OCI-LY1 (cell line): ENCODE measurements around the gene CTNNA3.

ENCODE experiments used
- H2AFZ ChIP-seq: fragments of 200-600 bp; sonication (generic), shearing (Covaris generic); 2 replicates; pipeline ENCODE4 v1.6.0; 2014; ENCODE audit warnings: antibody characterized with exemption, mild to moderate bottlenecking, low read length
- H3F3A ChIP-seq: fragments of 200-600 bp; sonication (generic), shearing (Covaris generic); 2 replicates; pipeline ENCODE4 v1.6.0; 2014; ENCODE audit warnings: mild to moderate bottlenecking, antibody characterized with exemption, low read length, moderate library complexity; ENCODE audit not compliant: insufficient read depth
- H3K27ac ChIP-seq: fragments of 200-600 bp; sonication (generic); 2 replicates; pipeline ENCODE4 v1.5.1; 2014; ENCODE audit warnings: low read length, mixed run types, mild to moderate bottlenecking, low read depth; ENCODE audit not compliant: poor library complexity, severe bottlenecking
- H3K27me3 ChIP-seq: fragments of 200-600 bp; sonication (generic); 2 replicates; pipeline ENCODE4 v1.6.0; 2014; ENCODE audit warnings: antibody characterized with exemption, mild to moderate bottlenecking, low read length, moderate library complexity; ENCODE audit not compliant: insufficient read depth
- H3K36me3 ChIP-seq: fragments of 200-600 bp; sonication (generic); 2 replicates; pipeline ENCODE4 v1.6.1; 2014; ENCODE audit warnings: mild to moderate bottlenecking, antibody characterized with exemption, low read length, moderate library complexity, mixed read lengths; ENCODE audit not compliant: insufficient read depth
- H3K4me1 ChIP-seq: fragments of 200-600 bp; sonication (generic); 2 replicates; pipeline ENCODE4 v1.5.1; 2014; ENCODE audit warnings: mild to moderate bottlenecking, low read length, moderate library complexity; ENCODE audit not compliant: insufficient read depth, severe bottlenecking
- H3K4me2 ChIP-seq: fragments of 200-600 bp; sonication (generic), shearing (Covaris generic); 2 replicates; pipeline ENCODE4 v1.6.1; 2014; ENCODE audit warnings: low read length
- H3K4me3 ChIP-seq: fragments of 200-600 bp; sonication (generic); 2 replicates; pipeline ENCODE4 v1.5.1; 2014; ENCODE audit warnings: low read length, low read depth, mild to moderate bottlenecking, mixed read lengths; ENCODE audit not compliant: poor library complexity, severe bottlenecking
- H3K79me2 ChIP-seq: fragments of 200-600 bp; shearing (Covaris generic); 2 replicates; pipeline ENCODE4 v1.6.1; 2016; ENCODE audit warnings: mixed run types, low read length, mixed read lengths; ENCODE audit not compliant: insufficient read depth
- H3K9ac ChIP-seq: fragments of 200-600 bp; sonication (generic), shearing (Covaris generic); 2 replicates; pipeline ENCODE4 v1.6.1; 2014; ENCODE audit warnings: mild to moderate bottlenecking, low read length, mixed read lengths
- H3K9me2 ChIP-seq: fragments of 200-600 bp; sonication (generic), shearing (Covaris generic); 2 replicates; pipeline ENCODE4 v1.6.1; 2014; ENCODE audit warnings: low read depth, mild to moderate bottlenecking, low read length, mixed read lengths
- H3K9me3 ChIP-seq: fragments of 200-600 bp; shearing (Covaris generic); 2 replicates; pipeline ENCODE4 v1.6.1; 2014; ENCODE audit warnings: low read length, mixed read lengths
- H4K20me1 ChIP-seq: fragments of 200-600 bp; sonication (generic), shearing (Covaris generic); 2 replicates; pipeline ENCODE4 v1.6.0; 2016; ENCODE audit warnings: mild to moderate bottlenecking, low read length; ENCODE audit not compliant: insufficient read depth
- EZH2 ChIP-seq: fragments of 200-600 bp; sonication (generic), shearing (Covaris generic); IDR thresholded peaks from 2 replicates; pipeline ENCODE4 v1.8.0; 2017; ENCODE audit warnings: borderline replicate concordance, mixed run types, mild to moderate bottlenecking, antibody characterized with exemption, low read length, moderate library complexity, mixed read lengths
- TF ChIP-seq, protein P1 (sequence below): fragments of 200-600 bp; sonication (generic), shearing (Covaris generic); IDR thresholded peaks from 2 replicates; pipeline ENCODE4 v1.5.1; 2017; ENCODE audit warnings: mild to moderate bottlenecking, antibody characterized with exemption, low read length, moderate library complexity, mixed read lengths

CTNNA3 gene

DNA sequence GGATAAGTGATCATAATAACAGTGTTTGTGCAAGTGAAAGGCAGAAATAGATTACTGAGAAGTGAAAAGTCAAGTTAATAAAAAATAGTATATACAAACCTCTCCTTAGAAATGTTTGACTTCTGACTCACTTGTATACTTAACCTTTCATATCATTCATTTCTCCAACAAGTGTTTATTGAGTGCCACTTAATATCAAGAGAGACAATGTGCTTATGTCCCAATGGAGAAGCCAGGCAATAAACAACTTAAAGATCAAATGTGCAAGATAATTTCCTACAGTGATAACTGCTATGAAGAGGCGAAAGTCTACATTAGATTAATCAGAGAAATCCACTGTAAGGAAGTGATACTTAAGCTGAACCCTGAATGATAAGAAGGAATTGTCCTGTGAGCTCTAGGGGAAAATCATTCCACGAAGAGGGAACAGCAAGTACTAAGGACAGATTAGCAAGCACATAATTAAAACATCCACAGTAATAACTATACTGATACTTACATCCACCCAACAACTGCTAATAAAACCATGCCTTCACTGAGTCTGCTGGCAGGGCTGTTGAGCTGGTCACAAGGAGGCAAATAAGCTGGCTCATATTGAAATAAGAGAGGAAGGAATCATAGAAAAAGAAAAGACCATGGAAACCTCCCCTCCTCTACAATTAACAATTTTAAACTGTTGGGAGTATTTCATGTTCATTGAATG is 203.5 kb downstream of the CTNNA3 start:
- no peaks in the 10 kb centered on the region for H3K27me3 ChIP-seq
- no peaks in the 10 kb centered on the region for H3K4me1 ChIP-seq
- H3F3A ChIP-seq, result no peaks in the 10 kb centered on the region
- no peak overlapping the region for H3K4me3 ChIP-seq
- TF ChIP-seq, protein P1, sequence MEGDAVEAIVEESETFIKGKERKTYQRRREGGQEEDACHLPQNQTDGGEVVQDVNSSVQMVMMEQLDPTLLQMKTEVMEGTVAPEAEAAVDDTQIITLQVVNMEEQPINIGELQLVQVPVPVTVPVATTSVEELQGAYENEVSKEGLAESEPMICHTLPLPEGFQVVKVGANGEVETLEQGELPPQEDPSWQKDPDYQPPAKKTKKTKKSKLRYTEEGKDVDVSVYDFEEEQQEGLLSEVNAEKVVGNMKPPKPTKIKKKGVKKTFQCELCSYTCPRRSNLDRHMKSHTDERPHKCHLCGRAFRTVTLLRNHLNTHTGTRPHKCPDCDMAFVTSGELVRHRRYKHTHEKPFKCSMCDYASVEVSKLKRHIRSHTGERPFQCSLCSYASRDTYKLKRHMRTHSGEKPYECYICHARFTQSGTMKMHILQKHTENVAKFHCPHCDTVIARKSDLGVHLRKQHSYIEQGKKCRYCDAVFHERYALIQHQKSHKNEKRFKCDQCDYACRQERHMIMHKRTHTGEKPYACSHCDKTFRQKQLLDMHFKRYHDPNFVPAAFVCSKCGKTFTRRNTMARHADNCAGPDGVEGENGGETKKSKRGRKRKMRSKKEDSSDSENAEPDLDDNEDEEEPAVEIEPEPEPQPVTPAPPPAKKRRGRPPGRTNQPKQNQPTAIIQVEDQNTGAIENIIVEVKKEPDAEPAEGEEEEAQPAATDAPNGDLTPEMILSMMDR, result no peak
- TF ChIP-seq EZH2, result no peak
- no peak overlapping the region for H3K27ac ChIP-seq
- no peak overlapping the region for H3K4me2 ChIP-seq
- no peaks in the 10 kb centered on the region for H4K20me1 ChIP-seq
- H2AFZ ChIP-seq, result no peak overlapping the region
- H3K9me3 ChIP-seq, result no peaks in the 10 kb centered on the region
- H3K36me3 ChIP-seq, result no peaks in the 10 kb centered on the region
- no peak overlapping the region for H3K9ac ChIP-seq
- no peaks in the 10 kb centered on the region for H3K79me2 ChIP-seq
- no peaks in the 10 kb centered on the region for H3K9me2 ChIP-seq

GRCh38 chr10:67487906-67488619 is 207.9 kb downstream of the CTNNA3 start:
- Histone ChIP-seq H3K4me3 (no peak overlapping the region), H3K4me2 (no peak overlapping the region), H2AFZ (no peak overlapping the region), H3K9ac (no peak overlapping the region), H4K20me1 (no peaks in the 10 kb centered on the region), H3K9me3 (no peaks in the 10 kb centered on the region), H3F3A (no peaks in the 10 kb centered on the region), H3K27me3 (no peaks in the 10 kb centered on the region), H3K36me3 (no peaks in the 10 kb centered on the region), H3K9me2 (no peaks in the 10 kb centered on the region), H3K27ac (no peak overlapping the region), H3K79me2 (no peaks in the 10 kb centered on the region), H3K4me1 (no peaks in the 10 kb centered on the region)
- TF ChIP-seq, protein P1, result no peak
- no peak for TF ChIP-seq EZH2

DNA sequence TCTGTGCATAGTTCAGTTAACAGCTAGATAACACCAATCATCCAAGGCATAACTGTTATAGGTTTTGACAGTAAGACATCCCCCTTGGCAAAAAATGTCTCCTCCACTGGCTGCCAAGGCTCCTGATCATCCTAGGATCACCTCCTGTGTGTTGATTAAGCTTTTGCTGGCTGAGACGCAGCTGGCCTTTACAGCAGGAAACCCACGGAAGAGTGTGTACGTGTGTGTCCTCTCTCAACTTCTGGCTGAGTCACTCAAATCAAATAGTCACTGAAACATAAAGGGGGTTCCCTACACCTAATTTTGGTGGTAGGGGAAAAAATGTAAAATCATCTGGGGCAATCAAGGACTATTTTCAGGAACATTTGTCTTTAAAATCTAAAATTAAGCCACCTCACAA is 208.8 kb downstream of the CTNNA3 start:
- Histone ChIP-seq H3K4me1 (no peaks in the 10 kb centered on the region), H3K9me2 (no peaks in the 10 kb centered on the region), H3K4me2 (no peak overlapping the region), H3K9me3 (no peaks in the 10 kb centered on the region), H4K20me1 (no peaks in the 10 kb centered on the region), H3K79me2 (no peaks in the 10 kb centered on the region), H3K27ac (no peak overlapping the region), H2AFZ (no peak overlapping the region), H3F3A (no peaks in the 10 kb centered on the region), H3K36me3 (no peaks in the 10 kb centered on the region), H3K27me3 (no peaks in the 10 kb centered on the region), H3K9ac (no peak overlapping the region), H3K4me3 (no peak overlapping the region)
- TF ChIP-seq EZH2, result no peak
- TF ChIP-seq, protein P1, result no peak
